Thoracic aorta (tissue), 2 donors: ENCODE data around the gene PPDPF. TPM values are rescaled to one million over a fixed set of nuclear protein-coding genes. Genes with fewer than 3 reads are reported as not detected.

Source experiments
- ATAC-seq: fragments of 150-250 bp; one replicate; pipeline ENCODE4 v1.8.0; 2017; ENCODE audit warnings: low read depth; ENCODE audit not compliant: insufficient number of reproducible peaks, low FRiP score
- DNase-seq: peaks from one replicate; pipeline ENCODE4 v3.0.0-alpha.2; 2020; ENCODE audit warnings: low spot score
- H3K27ac ChIP-seq, 2 donors: fragments of 200-600 bp; sonication (generic); 1 replicate in 1 of 2; 2 replicates in 1 of 2; pipeline ENCODE4 v1.5.1; 2016; ENCODE audit warnings: mild to moderate bottlenecking in 2 of 2, moderate library complexity in 2 of 2
- H3K27me3 ChIP-seq: fragments of 200-600 bp; sonication (generic); replicated peaks from 2 replicates; pipeline ENCODE4 v1.6.0; 2016; ENCODE audit warnings: mild to moderate bottlenecking; ENCODE audit not compliant: insufficient read depth
- H3K36me3 ChIP-seq: fragments of 200-600 bp; sonication (generic); one replicate; pipeline ENCODE4 v1.5.1; 2016
- H3K4me1 ChIP-seq, 2 donors: fragments of 200-600 bp; sonication (generic); 1 replicate in 1 of 2; 2 replicates in 1 of 2; pipeline versions ENCODE4 v1.5.1 to v1.6.0; 2016; ENCODE audit warnings: low read depth in 2 of 2, mild to moderate bottlenecking in 1 of 2; ENCODE audit not compliant: control insufficient read depth in 1 of 2
- H3K4me3 ChIP-seq: fragments of 200-600 bp; sonication (generic); 2 replicates; pipeline ENCODE4 v1.5.1; 2016; ENCODE audit warnings: mild to moderate bottlenecking
- H3K9me3 ChIP-seq: fragments of 200-600 bp; sonication (generic); 2 replicates; pipeline ENCODE4 v1.5.1; 2016
- CTCF ChIP-seq: fragments of 200-600 bp; sonication (generic); IDR thresholded peaks from one replicate; pipeline ENCODE4 v1.5.1; 2019; ENCODE audit warnings: antibody characterized with exemption
- total RNA-seq, 2 donors: library from RNA; depleted of rRNA; stranded (reverse); fragments of >200 nt; gene quantifications; one replicate each; pipeline versions ENCODE4 v1.1.0 to v1.2.3, GENCODE V29; 2016

The PPDPF gene
- total RNA-seq, 2 donors from 2014 or later: 105 to 197 TPM

- TF ChIP-seq CTCF: no peak
- no peak for ATAC-seq
These were observed 2.9 kb upstream of the PPDPF start for GRCh38 chr20:63517376-63518309.

DNA sequence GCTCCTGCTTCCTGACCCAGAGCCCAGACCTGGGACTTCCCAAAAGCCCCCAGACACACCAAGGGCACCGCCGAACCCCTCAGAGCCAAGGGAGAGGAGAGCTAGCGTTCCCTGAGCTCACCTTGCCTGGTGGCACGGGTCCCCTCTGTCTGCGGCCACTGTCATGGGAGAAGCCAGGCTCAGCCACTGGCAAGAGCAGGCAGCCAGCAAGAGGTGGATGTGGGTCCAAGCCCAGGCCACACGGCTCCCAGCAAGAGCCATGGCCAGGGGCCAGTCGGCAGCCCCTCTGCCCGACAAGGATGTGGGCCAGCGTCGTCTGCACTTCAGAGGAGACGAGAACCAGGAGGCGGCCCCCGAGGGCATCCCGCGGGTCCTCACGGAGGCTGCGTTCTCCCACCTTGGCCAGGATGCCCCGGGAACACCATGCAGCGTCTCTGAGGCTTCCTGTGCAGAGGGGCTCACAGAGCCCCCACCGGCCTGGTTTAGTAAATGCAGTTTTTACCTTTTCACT is 2.2 kb upstream of the PPDPF start:
- H3K27ac ChIP-seq: no peak overlapping the region
- peaks cover 5% of the 10 kb centered on the region for H3K36me3 ChIP-seq
- peaks cover 12 to 29% of the 10 kb centered on the region in 2 donors for H3K4me1 ChIP-seq
- TF ChIP-seq CTCF: no peak
- H3K27me3 ChIP-seq: no peaks in the 10 kb centered on the region
- no peak overlapping the region for H3K4me3 ChIP-seq
- DNase-seq (no peak), ATAC-seq (no peak)
- no peaks in the 10 kb centered on the region for H3K9me3 ChIP-seq

More at GRCh38 chr20:63517376-63518309, 2.9 kb upstream of the PPDPF start:
- no peaks in the 10 kb centered on the region for H3K27me3 ChIP-seq
- H3K36me3 ChIP-seq: no peaks in the 10 kb centered on the region
- no peak for DNase-seq
- H3K4me3 ChIP-seq: no peak overlapping the region
- H3K4me1 ChIP-seq: peaks cover 12 to 22% of the 10 kb centered on the region in 2 donors
- no peak overlapping the region for H3K27ac ChIP-seq
- no peaks in the 10 kb centered on the region for H3K9me3 ChIP-seq

- Histone ChIP-seq H3K36me3 (peaks cover 7% of the 10 kb centered on the region), H3K9me3 (no peaks in the 10 kb centered on the region), H3K4me3 (peak overlapping the region; percentile 96), H3K27me3 (no peaks in the 10 kb centered on the region), H3K4me1 (peaks cover 12 to 29% of the 10 kb centered on the region in 2 donors), H3K27ac (no peak overlapping the region)
- DNase-seq (no peak), ATAC-seq (no peak)
- TF ChIP-seq CTCF: no peak
These were observed 1.5 kb upstream of the PPDPF start for GRCh38 chr20:63518946-63519667.

DNA sequence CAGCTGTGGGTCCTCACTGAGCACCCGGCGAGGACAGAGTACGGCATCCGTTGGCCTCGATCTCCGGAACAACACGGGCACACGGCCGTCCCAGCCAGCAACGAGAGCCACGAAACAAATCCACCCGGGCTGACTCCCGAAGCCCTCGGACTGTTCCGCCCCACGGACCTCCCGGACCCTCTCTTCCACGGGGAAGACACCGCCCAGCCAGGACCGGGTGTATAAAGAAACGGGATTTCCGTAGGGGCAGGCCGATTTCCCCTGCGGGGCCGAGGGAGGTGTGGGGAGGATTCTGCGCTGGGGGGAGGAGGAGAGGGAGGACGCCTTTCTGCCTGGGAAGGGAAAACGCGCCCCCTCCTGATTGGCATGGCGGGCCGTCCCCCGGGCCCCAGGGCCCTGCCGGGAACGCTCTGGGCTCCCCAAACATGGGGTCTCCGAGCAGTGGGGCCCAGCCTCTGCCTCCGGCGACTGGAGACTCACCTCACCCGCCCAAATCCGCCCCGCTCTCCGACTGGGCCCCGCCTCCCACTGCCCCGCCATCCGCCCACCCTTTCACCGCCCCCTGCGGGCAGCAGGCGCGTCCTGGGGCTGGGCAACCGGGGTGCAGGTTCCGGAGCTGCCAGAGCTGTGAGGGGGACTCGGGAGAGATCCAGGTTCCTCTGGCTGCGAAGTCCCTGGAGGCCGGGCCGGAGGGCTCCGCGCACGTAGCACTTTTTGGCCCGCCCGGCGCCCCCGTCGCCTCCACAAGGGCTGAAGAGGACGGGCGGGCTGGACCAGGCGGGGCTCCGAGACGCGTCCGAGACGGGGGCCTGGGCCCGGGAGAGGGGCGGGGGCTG is 679 bp upstream of the PPDPF start:
- peak; percentile 35 for TF ChIP-seq CTCF
- DNase-seq (no peak), ATAC-seq (peak; percentile 2)
- H3K27me3 ChIP-seq: no peaks in the 10 kb centered on the region
- no peaks in the 10 kb centered on the region for H3K9me3 ChIP-seq
- peak overlapping the region; percentile 96 for H3K4me3 ChIP-seq
- H3K4me1 ChIP-seq: peaks cover 12 to 29% of the 10 kb centered on the region in 2 donors
- H3K36me3 ChIP-seq: peaks cover 7% of the 10 kb centered on the region
- peak overlapping the region; percentile 78 to 79 for H3K27ac ChIP-seq
